ENCODE data around the gene TMEM245. TPM values are rescaled to one million over a fixed set of nuclear protein-coding genes. Genes with fewer than 3 reads are reported as not detected.

Gene TMEM245
- total and polyA plus RNA-seq, 3 donors from 2014 or later, result 44.9 to 67.6 (median 63.6) TPM

DNA sequence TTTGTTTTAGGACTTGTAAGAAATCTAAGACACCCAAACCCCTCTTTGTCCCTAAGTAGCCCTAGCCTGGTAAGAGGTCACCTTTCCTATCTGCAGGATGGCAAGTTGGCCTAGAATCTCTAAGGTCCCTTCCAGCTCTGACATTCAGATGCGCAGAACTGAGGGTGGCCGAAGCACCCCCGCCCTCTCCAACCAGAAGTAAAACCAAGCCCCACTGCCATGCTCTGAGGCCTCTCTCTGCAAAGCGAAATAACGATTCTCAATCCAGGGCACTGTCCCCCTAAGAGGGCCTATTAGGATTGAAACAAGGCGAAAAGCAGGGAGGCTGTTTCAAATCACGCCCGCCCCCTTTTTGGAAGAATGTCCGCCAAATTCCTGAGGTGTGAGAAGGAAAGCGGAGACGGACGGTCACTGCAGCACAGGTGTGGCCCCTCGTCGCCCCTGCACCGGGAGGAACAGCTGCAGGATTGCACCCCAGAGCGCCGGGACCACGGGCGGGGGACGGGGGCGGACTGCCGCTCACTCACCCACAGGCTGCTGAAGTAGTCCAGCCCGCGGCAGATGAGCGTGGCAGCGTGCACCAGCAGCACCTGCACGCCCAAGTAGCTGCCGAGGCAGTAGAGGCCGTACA lies 824 bp downstream of the TMEM245 start:
- H3K36me3 ChIP-seq (ENCODE audit: low read depth, missing control alignments), result no peaks in the 10 kb centered on the region
- peak overlapping the region; percentile 48 to 95 for H3K27ac ChIP-seq
- intact Hi-C loops (cut with DNase I; ENCODE audit: low total_unique reads), result no loop called here
- peaks cover 26% of the 10 kb centered on the region for H3K4me1 ChIP-seq
- DNase-seq, result peak; percentile 30
- no peaks in the 10 kb centered on the region for H3K27me3 ChIP-seq
- TF ChIP-seq POLR2A (IDR thresholded peaks at IDR 0.05), result no peak
- TF ChIP-seq, protein P1, sequence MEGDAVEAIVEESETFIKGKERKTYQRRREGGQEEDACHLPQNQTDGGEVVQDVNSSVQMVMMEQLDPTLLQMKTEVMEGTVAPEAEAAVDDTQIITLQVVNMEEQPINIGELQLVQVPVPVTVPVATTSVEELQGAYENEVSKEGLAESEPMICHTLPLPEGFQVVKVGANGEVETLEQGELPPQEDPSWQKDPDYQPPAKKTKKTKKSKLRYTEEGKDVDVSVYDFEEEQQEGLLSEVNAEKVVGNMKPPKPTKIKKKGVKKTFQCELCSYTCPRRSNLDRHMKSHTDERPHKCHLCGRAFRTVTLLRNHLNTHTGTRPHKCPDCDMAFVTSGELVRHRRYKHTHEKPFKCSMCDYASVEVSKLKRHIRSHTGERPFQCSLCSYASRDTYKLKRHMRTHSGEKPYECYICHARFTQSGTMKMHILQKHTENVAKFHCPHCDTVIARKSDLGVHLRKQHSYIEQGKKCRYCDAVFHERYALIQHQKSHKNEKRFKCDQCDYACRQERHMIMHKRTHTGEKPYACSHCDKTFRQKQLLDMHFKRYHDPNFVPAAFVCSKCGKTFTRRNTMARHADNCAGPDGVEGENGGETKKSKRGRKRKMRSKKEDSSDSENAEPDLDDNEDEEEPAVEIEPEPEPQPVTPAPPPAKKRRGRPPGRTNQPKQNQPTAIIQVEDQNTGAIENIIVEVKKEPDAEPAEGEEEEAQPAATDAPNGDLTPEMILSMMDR (IDR thresholded peaks at IDR 0.05), result no peak
- 0 to 3% methylated on average over 8 to 24 of the region's 29 CpGs for whole genome bisulfite sequencing, 2 donors
- no peaks in the 10 kb centered on the region for H3K9me3 ChIP-seq
- peak overlapping the region; percentile 74 to 93 for H3K4me3 ChIP-seq

DNA sequence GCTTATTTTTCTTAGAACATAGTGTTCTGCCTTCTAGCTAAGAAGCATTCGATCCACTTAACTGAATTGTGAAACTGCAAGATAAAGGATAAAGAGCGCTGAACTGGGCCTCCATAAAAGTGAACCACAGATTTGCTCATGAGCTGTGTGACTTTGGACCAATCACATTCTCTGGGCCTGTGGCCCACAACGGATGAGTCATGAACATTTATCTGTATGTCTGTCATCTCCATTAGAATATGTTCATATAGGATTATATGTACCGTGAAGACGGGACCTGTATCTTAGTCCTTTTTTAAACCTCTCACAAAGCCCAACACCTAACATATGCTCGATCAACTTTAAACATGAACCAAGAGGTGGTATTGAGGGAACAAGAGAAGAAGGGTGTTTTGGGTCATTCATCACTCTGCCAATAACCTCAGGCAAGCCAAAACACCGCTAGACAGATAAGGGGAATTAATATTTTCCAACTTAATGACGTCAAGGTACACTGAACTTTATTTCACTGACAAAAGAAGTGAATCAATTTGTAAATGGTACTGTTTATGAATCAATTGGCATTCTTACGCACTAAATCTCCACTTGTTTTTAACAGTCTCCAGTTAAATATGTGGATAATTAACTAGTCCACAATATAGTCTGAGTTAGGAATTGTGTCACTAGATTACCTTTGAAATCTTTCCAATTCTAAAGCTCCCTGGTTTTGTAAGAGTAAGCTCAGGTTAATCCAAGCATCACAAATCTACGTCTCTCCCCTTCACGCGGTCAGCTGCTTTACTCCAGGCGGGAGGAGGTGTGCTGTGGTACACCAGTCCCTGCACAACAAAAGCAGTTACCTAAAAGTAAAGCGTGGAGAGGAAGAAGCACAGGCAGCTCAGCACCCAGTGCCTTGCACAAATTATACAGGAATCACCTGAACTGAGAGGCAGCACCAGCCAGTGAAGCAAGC lies 1.6 kb downstream of the TMEM245 start:
- no peak for TF ChIP-seq POLR2A (IDR thresholded peaks at IDR 0.05)
- TF ChIP-seq, protein P1 (IDR thresholded peaks at IDR 0.05), result no peak

DNA sequence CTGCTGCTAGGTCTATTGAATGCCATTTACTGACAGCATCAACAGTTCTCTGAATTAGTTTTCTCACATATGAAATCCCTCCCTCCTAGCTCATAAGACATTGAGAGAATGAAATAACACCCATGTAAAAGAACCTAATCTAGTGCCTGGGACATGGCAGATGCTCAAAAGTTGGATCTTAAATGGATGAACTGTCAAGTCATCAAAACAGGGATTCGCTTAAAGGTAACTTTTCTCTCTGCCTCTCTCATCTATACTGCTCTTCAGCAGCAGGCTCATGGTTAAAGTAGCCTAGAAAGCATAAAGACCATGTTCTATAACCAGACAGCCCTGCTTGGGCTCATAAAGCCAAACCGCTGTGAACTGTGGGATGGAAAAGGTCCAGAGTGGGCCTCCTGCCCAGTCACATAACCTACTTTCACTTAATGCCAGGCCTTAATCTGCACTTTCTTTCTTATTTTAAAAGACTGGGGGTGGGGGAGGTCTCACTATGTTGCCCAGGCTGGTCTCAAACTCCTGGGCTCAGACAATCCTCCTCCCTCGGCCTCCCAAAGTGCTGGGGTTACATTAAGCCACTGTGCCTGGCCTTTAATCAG lies 3.7 kb downstream of the TMEM245 start:
- H3K4me3 ChIP-seq, result no peak overlapping the region
- H3K9me3 ChIP-seq, result no peaks in the 10 kb centered on the region
- no peaks in the 10 kb centered on the region for H3K27me3 ChIP-seq
- intact Hi-C loops (cut with DNase I; ENCODE audit: low total_unique reads), result no loop called here
- 46 to 54% methylated on average over 3 of the region's 3 CpGs for WGBS, 2 donors
- TF ChIP-seq POLR2A (IDR thresholded peaks at IDR 0.05), result no peak
- TF ChIP-seq, protein P1 (IDR thresholded peaks at IDR 0.05), result no peak
- peak; percentile 55 for DNase-seq
- H3K27ac ChIP-seq, result peak overlapping the region in 1 of 2 donors; percentile 95
- no peaks in the 10 kb centered on the region for H3K36me3 ChIP-seq (ENCODE audit: low read depth, missing control alignments)
- H3K4me1 ChIP-seq, result peaks cover 45% of the 10 kb centered on the region

More for the DNA sequence above, 1.6 kb downstream of the TMEM245 start:
- Histone ChIP-seq H3K9me3 (no peaks in the 10 kb centered on the region), H3K27me3 (no peaks in the 10 kb centered on the region), H3K4me3 (peak overlapping the region; percentile 74 to 93), H3K36me3 (ENCODE audit: low read depth, missing control alignments) (no peaks in the 10 kb centered on the region), H3K27ac (peak overlapping the region; percentile 48 to 95), H3K4me1 (peaks cover 34% of the 10 kb centered on the region)
- DNase-seq, result peak; percentile 62
- intact Hi-C loops (cut with DNase I; ENCODE audit: low total_unique reads), result no loop called here
- WGBS, 2 donors, result 15% methylated on average over 14 of the region's 14 CpGs

DNA sequence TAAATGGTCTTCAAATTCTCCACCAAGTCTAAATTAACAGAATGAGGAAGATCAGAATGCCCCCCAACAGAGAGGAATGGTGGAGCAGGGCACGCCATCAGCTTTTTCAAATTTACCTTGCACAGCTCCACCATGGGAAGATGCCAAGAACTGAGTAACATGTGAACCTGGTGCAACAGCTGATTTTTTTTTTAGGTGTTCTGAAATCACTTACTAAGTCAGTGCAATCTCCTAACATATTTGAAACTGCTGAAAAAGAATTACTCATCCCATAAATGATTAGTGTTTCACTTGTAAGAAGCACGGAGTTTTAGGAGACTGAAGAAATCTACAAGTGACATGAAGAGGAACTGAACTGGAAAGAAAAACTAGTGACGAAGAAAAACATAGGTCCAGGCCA lies 5.1 kb downstream of the TMEM245 start:
- H3K36me3 ChIP-seq (ENCODE audit: low read depth, missing control alignments), result no peaks in the 10 kb centered on the region
- DNase-seq, result no peak
- no peak overlapping the region for H3K4me3 ChIP-seq
- H3K27me3 ChIP-seq, result no peaks in the 10 kb centered on the region
- no peaks in the 10 kb centered on the region for H3K9me3 ChIP-seq
- TF ChIP-seq, protein P1 (IDR thresholded peaks at IDR 0.05), result no peak
- no peak for TF ChIP-seq POLR2A (IDR thresholded peaks at IDR 0.05)
- 43 to 58% methylated on average over 3 of the region's 3 CpGs for WGBS, 2 donors
- peak overlapping the region; percentile 82 to 95 for H3K27ac ChIP-seq
- intact Hi-C loops (cut with DNase I; ENCODE audit: low total_unique reads), result no loop called here
- peaks cover 56% of the 10 kb centered on the region for H3K4me1 ChIP-seq

All from testis (tissue), 3 donors.